Activated effector memory CD4-positive, alpha-beta T cell treated with anti-CD3 and anti-CD28 coated beads, Interleukin-2, amount 50 U/mL, for 16 hours (primary cell): ENCODE data around the gene QSOX2.

Experiments used
- DNase-seq: peaks from one replicate; pipeline ENCODE4 v3.0.0-alpha.2; 2020

QSOX2 gene

GRCh38 chr9:136171009-136171800 lies 74.4 kb downstream of the QSOX2 start:
- DNase-seq, result no peak

- DNase-seq, result peak; percentile 83
These were observed 75.4 kb downstream of the QSOX2 start for GRCh38 chr9:136170006-136170901.

- no peak for DNase-seq
These were observed 76.1 kb downstream of the QSOX2 start for GRCh38 chr9:136169495-136169894.

- DNase-seq, result no peak
These were observed 82.3 kb downstream of the QSOX2 start for GRCh38 chr9:136163248-136163850.

GRCh38 chr9:136160995-136161610 lies 84.5 kb downstream of the QSOX2 start:
- no peak for DNase-seq

- no peak for DNase-seq
These were observed 85.2 kb downstream of the QSOX2 start for GRCh38 chr9:136160381-136160841.

- no peak for DNase-seq
These were observed 85.8 kb downstream of the QSOX2 start for GRCh38 chr9:136159851-136160250.

GRCh38 chr9:136157477-136158265 lies 87.9 kb downstream of the QSOX2 start:
- DNase-seq, result no peak
